OCI-LY3 (cell line): ENCODE data around the gene STK32C.
"Not testable (repeated sequence)": the region's sequence is repeated elsewhere in the genome, so short reads cannot be mapped to it uniquely, and the experiment has no call there.

Experiments
- H2AFZ ChIP-seq: fragments of 200-600, 300-600 bp; shearing (Covaris generic); 2 replicates; pipeline ENCODE4 v1.6.0; 2014; ENCODE audit warnings: antibody characterized with exemption, low read depth, low read length
- H3K27ac ChIP-seq: fragments of 200-600, 300-600 bp; sonication (generic); 2 replicates; pipeline ENCODE4 v1.5.1; 2014; ENCODE audit warnings: mild to moderate bottlenecking, low read length, moderate library complexity, mixed read lengths
- H3K27me3 ChIP-seq: fragments of 200-600, 300-600 bp; sonication (generic); 2 replicates; pipeline ENCODE4 v1.6.1; 2014; ENCODE audit warnings: low read depth, low read length, mixed read lengths
- H3K36me3 ChIP-seq: fragments of 200-600, 300-600 bp; sonication (generic); replicated peaks from 2 replicates; pipeline ENCODE3; 2014; ENCODE audit warnings: low read depth, low read length, mixed read lengths
- H3K4me1 ChIP-seq: fragments of 300-600, 200-600 bp; sonication (generic); 2 replicates; pipeline ENCODE4 v1.6.1; 2014; ENCODE audit warnings: low read length, mixed read lengths
- H3K4me2 ChIP-seq: fragments of 200-600, 300-600 bp; sonication (generic); 2 replicates; pipeline ENCODE4 v1.6.1; 2014; ENCODE audit warnings: low read length, mixed read lengths
- H3K4me3 ChIP-seq: fragments of 300-600, 200-600 bp; sonication (generic); 2 replicates; pipeline ENCODE4 v1.5.1; 2014; ENCODE audit warnings: antibody characterized with exemption, mild to moderate bottlenecking, low read length, moderate library complexity
- H3K79me2 ChIP-seq: fragments of 300-600, 200-600 bp; shearing (Covaris generic); 2 replicates; pipeline ENCODE4 v1.6.1; 2014; ENCODE audit warnings: mild to moderate bottlenecking, low read length, mixed read lengths
- H3K9ac ChIP-seq: fragments of 300-600, 200-600 bp; shearing (Covaris generic); 2 replicates; pipeline ENCODE4 v1.6.0; 2014; ENCODE audit warnings: mild to moderate bottlenecking, low read length, moderate library complexity
- H3K9me3 ChIP-seq: fragments of 200-600, 300-600 bp; shearing (Covaris generic); 2 replicates; pipeline ENCODE4 v1.6.1; 2014; ENCODE audit warnings: low read length, mixed read lengths; ENCODE audit not compliant: insufficient read depth
- H4K20me1 ChIP-seq: fragments of 200-600, 300-600 bp; sonication (generic); 2 replicates; pipeline ENCODE4 v1.6.1; 2016; ENCODE audit warnings: low read length, mixed read lengths; ENCODE audit not compliant: insufficient read depth
- CTCF ChIP-seq: fragments of 200-600, 300-600 bp; sonication (generic); IDR thresholded peaks from 2 replicates; pipeline ENCODE4 v1.5.1; 2014; ENCODE audit warnings: antibody characterized with exemption, low read length, low read depth
- EZH2phosphoT487 ChIP-seq: fragments of 200-600 bp; shearing (Covaris generic); IDR thresholded peaks from 2 replicates; pipeline ENCODE4 v1.6.1; 2018; ENCODE audit warnings: antibody characterized with exemption, mixed run types, low read depth

The STK32C gene

GRCh38 chr10:132319853-132320653 is 12.3 kb upstream of the STK32C start:
- H3K27me3 ChIP-seq = peaks cover 6% of the 10 kb centered on the region; the same call in 1 of the 2 replicates
- H2AFZ ChIP-seq = no peak overlapping the region
- TF ChIP-seq EZH2phosphoT487 (no peak), CTCF (no peak)
- H3K4me2 ChIP-seq = peak overlapping the region; percentile 89
- peaks cover 19% of the 10 kb centered on the region for H3K4me1 ChIP-seq
- no peaks in the 10 kb centered on the region for H3K9me3 ChIP-seq
- peak overlapping the region; percentile 44 for H3K9ac ChIP-seq
- H3K79me2 ChIP-seq = no peaks in the 10 kb centered on the region
- H3K36me3 ChIP-seq = no peaks in the 10 kb centered on the region
- peak overlapping the region; percentile 68 for H3K4me3 ChIP-seq
- no peaks in the 10 kb centered on the region for H4K20me1 ChIP-seq
- peak overlapping the region; percentile 47 for H3K27ac ChIP-seq

- not testable (repeated sequence) for H3K27me3 ChIP-seq, H4K20me1 ChIP-seq, H3K27ac ChIP-seq, H3K9ac ChIP-seq, H3K4me3 ChIP-seq, H3K9me3 ChIP-seq, H3K4me2 ChIP-seq, H2AFZ ChIP-seq, H3K36me3 ChIP-seq, H3K79me2 ChIP-seq
- H3K4me1 ChIP-seq = peaks cover 19% of the 10 kb centered on the region
These were observed 9.7 kb upstream of the STK32C start for GRCh38 chr10:132317477-132317876.

- TF ChIP-seq EZH2phosphoT487 (no peak), CTCF (no peak)
- H3K36me3 ChIP-seq = no peaks in the 10 kb centered on the region
- no peak overlapping the region for H2AFZ ChIP-seq
- H3K79me2 ChIP-seq = no peaks in the 10 kb centered on the region
- no peaks in the 10 kb centered on the region for H3K9me3 ChIP-seq
- H4K20me1 ChIP-seq = no peaks in the 10 kb centered on the region
- H3K4me2 ChIP-seq = no peak overlapping the region
- no peak overlapping the region for H3K27ac ChIP-seq
- H3K27me3 ChIP-seq = peaks cover 6% of the 10 kb centered on the region; the same call in 1 of the 2 replicates
- no peak overlapping the region for H3K9ac ChIP-seq
- H3K4me1 ChIP-seq = peaks cover 19% of the 10 kb centered on the region
- no peak overlapping the region for H3K4me3 ChIP-seq
These were observed 8.4 kb upstream of the STK32C start for GRCh38 chr10:132316133-132316532.

- not testable (repeated sequence) for H3K9ac ChIP-seq, H3K27me3 ChIP-seq, H3K27ac ChIP-seq, H3K36me3 ChIP-seq, H3K9me3 ChIP-seq, H4K20me1 ChIP-seq, H2AFZ ChIP-seq, H3K4me1 ChIP-seq, H3K4me2 ChIP-seq, H3K4me3 ChIP-seq, H3K79me2 ChIP-seq
These were observed 7.1 kb upstream of the STK32C start for GRCh38 chr10:132314881-132315280.

- Histone ChIP-seq H3K4me3 (no peak overlapping the region), H3K4me2 (no peak overlapping the region), H3K79me2 (no peaks in the 10 kb centered on the region), H3K27me3 (peaks cover 3% of the 10 kb centered on the region; the same call in 1 of the 2 replicates), H4K20me1 (no peaks in the 10 kb centered on the region), H3K9me3 (no peaks in the 10 kb centered on the region), H3K27ac (no peak overlapping the region), H3K36me3 (no peaks in the 10 kb centered on the region), H3K9ac (no peak overlapping the region), H3K4me1 (peaks cover 3% of the 10 kb centered on the region), H2AFZ (no peak overlapping the region)
- TF ChIP-seq EZH2phosphoT487 (no peak), CTCF (no peak)
These were observed 6.6 kb upstream of the STK32C start for GRCh38 chr10:132314336-132314735.
